Smooth muscle cell (in vitro differentiated cells): ENCODE measurements around the gene MTHFD1L. TPM values are rescaled to one million over a fixed set of nuclear protein-coding genes. Genes with fewer than 3 reads are reported as not detected.

ENCODE experiments used
- DNase-seq: peaks from one replicate; lab custom pipeline; 2025; ENCODE audit not compliant: unreplicated experiment; lab: John Stamatoyannopoulos, UW
- H2AFZ ChIP-seq: fragments of 200-600 bp; sonication (generic); 2 replicates; pipeline ENCODE4 v1.6.0; 2016; ENCODE audit warnings: antibody characterized with exemption, low read depth, mild to moderate bottlenecking
- H3F3A ChIP-seq: fragments of 200-600 bp; sonication (generic); 2 replicates; pipeline ENCODE4 v1.6.0; 2017; ENCODE audit warnings: antibody characterized with exemption, low read depth
- H3K27ac ChIP-seq: fragments of 200-600 bp; sonication (generic); 2 replicates; pipeline ENCODE4 v1.5.1; 2016; ENCODE audit warnings: low read depth, mild to moderate bottlenecking
- H3K27me3 ChIP-seq: fragments of 200-600 bp; sonication (generic); 2 replicates; pipeline ENCODE4 v1.6.1; 2016; ENCODE audit warnings: low read depth, mild to moderate bottlenecking
- H3K36me3 ChIP-seq: fragments of 200-600 bp; sonication (generic); 2 replicates; pipeline ENCODE4 v1.5.1; 2016; ENCODE audit warnings: low read depth
- H3K4me1 ChIP-seq: fragments of 200-600 bp; sonication (generic); 2 replicates; pipeline ENCODE4 v1.5.1; 2016; ENCODE audit warnings: low read depth
- H3K4me2 ChIP-seq: fragments of 200-600 bp; sonication (generic); 2 replicates; pipeline ENCODE4 v1.6.0; 2016; ENCODE audit warnings: mild to moderate bottlenecking
- H3K4me3 ChIP-seq: fragments of 200-600 bp; sonication (generic); 2 replicates; pipeline ENCODE4 v1.5.1; 2016; ENCODE audit warnings: mild to moderate bottlenecking
- H3K79me2 ChIP-seq: fragments of 200-600 bp; sonication (generic); 2 replicates; pipeline ENCODE4 v1.6.0; 2016; ENCODE audit warnings: low read depth, mild to moderate bottlenecking
- H3K9ac ChIP-seq: fragments of 200-600 bp; sonication (generic); 2 replicates; pipeline ENCODE4 v1.6.0; 2016; ENCODE audit warnings: low read depth
- H3K9me3 ChIP-seq: fragments of 200-600 bp; sonication (generic); replicated peaks from 2 replicates; pipeline ENCODE4 v1.5.1; 2016; ENCODE audit warnings: low read depth
- H4K20me1 ChIP-seq: fragments of 200-600 bp; sonication (generic); 2 replicates; pipeline ENCODE4 v1.6.0; 2016; ENCODE audit warnings: low read depth
- WGBS: methylation state at CpG from one replicate; pipeline ENCODE4 v1.1.7; 2016; ENCODE audit warnings: low lambda C conversion rate; 5-methylcytosine and 5-hydroxymethylcytosine counted together
- polyA plus RNA-seq: library from polyadenylated mRNA; unstranded; fragments of >200 nt; fragmentation: Nextera tagmentation; extraction: Ambion mirVana; gene quantifications from 2 replicates; pipeline ENCODE4 v1.2.1, GENCODE V29; 2016
- total RNA-seq: library from RNA; depleted of rRNA; stranded (reverse); fragments of >200 nt; gene quantifications from 2 replicates; pipeline ENCODE4 v1.2.3, GENCODE V29; 2014
- TF ChIP-seq, protein P1 (sequence below): fragments of 200-600 bp; sonication (generic); IDR thresholded peaks from 2 replicates; pipeline ENCODE4 v1.5.1; 2017; ENCODE audit warnings: borderline replicate concordance, mild to moderate bottlenecking, antibody characterized with exemption; ENCODE audit not compliant: insufficient read depth, poor library complexity, severe bottlenecking

The MTHFD1L gene
- total and polyA plus RNA-seq, 2 experiments from 2014 or later: 35.9 to 46.2 TPM

DNA sequence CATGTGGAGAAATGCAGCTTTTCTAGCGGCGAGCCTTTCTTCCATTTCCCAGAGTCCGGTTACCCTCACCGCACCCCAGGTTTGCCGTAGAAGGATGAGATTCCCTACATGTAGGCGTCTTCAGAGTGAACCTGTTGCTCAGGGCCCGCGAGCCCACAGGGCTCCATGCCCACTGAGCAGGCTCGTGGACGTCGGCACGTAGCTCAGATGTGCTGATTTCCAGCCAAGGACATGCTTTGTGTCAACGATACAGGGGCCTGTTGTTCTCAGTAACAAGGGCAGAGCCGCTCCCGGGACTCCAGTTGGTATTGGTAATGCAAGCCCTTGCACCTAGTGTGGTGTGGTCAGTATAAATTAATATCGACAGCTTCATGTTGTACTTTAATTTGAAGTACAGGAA lies 159.6 kb downstream of the MTHFD1L start:
- TF ChIP-seq, protein P1, sequence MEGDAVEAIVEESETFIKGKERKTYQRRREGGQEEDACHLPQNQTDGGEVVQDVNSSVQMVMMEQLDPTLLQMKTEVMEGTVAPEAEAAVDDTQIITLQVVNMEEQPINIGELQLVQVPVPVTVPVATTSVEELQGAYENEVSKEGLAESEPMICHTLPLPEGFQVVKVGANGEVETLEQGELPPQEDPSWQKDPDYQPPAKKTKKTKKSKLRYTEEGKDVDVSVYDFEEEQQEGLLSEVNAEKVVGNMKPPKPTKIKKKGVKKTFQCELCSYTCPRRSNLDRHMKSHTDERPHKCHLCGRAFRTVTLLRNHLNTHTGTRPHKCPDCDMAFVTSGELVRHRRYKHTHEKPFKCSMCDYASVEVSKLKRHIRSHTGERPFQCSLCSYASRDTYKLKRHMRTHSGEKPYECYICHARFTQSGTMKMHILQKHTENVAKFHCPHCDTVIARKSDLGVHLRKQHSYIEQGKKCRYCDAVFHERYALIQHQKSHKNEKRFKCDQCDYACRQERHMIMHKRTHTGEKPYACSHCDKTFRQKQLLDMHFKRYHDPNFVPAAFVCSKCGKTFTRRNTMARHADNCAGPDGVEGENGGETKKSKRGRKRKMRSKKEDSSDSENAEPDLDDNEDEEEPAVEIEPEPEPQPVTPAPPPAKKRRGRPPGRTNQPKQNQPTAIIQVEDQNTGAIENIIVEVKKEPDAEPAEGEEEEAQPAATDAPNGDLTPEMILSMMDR: no peak

DNA sequence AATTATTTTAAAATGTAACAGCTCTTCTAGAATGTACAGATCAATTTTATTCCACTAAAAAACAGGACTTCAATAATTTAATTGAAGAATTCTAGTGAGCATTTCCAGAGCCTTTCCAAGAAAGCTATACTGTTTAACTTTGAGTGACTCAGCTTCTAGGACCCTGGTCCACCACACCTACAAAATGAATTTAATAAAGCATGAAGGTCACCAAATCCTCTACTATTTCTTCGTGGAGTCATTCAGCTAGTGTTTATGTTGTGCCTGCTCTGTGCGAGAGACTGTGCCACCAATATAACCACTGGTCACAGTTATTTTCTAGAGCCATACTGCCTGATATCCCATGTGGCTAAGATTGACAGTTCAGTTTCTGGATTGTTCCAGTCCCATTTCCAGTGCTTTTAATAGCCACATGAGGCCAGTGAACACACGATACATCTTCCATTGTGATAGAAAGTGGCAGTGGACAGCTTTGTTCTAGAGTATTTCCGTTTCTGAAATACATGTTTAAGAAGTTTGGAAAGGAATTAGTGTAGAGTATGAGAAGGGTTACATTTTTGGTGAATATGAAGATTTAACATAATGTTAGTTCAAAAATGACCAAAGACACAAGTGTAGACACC lies 160.7 kb downstream of the MTHFD1L start:
- H3F3A ChIP-seq: no peaks in the 10 kb centered on the region
- H4K20me1 ChIP-seq: no peaks in the 10 kb centered on the region
- 94% methylated on average over 4 of the region's 4 CpGs for WGBS
- H3K79me2 ChIP-seq: no peaks in the 10 kb centered on the region
- H2AFZ ChIP-seq: no peak overlapping the region
- DNase-seq: no peak
- H3K4me1 ChIP-seq: peaks cover 5% of the 10 kb centered on the region
- H3K9ac ChIP-seq: no peak overlapping the region
- H3K27ac ChIP-seq: no peak overlapping the region
- no peak overlapping the region for H3K4me2 ChIP-seq
- no peaks in the 10 kb centered on the region for H3K36me3 ChIP-seq
- no peaks in the 10 kb centered on the region for H3K27me3 ChIP-seq
- TF ChIP-seq, protein P1: no peak
- H3K9me3 ChIP-seq: no peaks in the 10 kb centered on the region
- H3K4me3 ChIP-seq: no peak overlapping the region

More for the DNA sequence above, 159.6 kb downstream of the MTHFD1L start:
- no peaks in the 10 kb centered on the region for H3K9me3 ChIP-seq
- no peaks in the 10 kb centered on the region for H3K27me3 ChIP-seq
- H2AFZ ChIP-seq: no peak overlapping the region
- no peak overlapping the region for H3K27ac ChIP-seq
- no peak overlapping the region for H3K4me2 ChIP-seq
- H4K20me1 ChIP-seq: no peaks in the 10 kb centered on the region
- H3F3A ChIP-seq: no peaks in the 10 kb centered on the region
- no peaks in the 10 kb centered on the region for H3K36me3 ChIP-seq
- H3K9ac ChIP-seq: no peak overlapping the region
- WGBS: 98% methylated on average over 16 of the region's 16 CpGs
- peaks cover 5% of the 10 kb centered on the region for H3K4me1 ChIP-seq
- no peaks in the 10 kb centered on the region for H3K79me2 ChIP-seq
- DNase-seq: no peak
- H3K4me3 ChIP-seq: no peak overlapping the region

DNA sequence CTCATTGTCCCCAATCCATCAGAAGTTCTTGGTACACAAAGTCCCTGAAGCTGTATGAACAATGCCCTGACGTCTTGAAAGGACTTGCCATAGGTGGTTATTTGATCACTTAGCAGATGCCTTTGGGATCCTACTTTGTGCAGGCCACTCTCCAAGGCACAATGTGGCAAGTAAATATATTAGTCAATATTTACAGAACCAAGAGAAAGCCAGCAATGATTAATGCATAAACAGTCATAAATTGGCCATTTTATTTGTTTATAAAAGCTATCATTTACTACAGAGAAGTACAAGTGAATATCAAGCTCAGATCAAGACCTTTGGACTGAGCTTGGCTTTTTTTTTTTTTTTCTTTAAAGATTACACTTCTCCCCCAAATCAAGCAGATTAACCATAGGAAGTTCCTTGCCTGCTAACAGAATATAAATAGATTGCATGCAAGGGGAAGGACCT lies 161.8 kb downstream of the MTHFD1L start:
- no peak for DNase-seq
- H3K36me3 ChIP-seq: no peaks in the 10 kb centered on the region
- no peaks in the 10 kb centered on the region for H3K9me3 ChIP-seq
- WGBS: 89% methylated on average over 1 of the region's 1 CpG
- H3F3A ChIP-seq: no peaks in the 10 kb centered on the region
- no peaks in the 10 kb centered on the region for H3K79me2 ChIP-seq
- TF ChIP-seq, protein P1: no peak
- peaks cover 4% of the 10 kb centered on the region for H3K4me1 ChIP-seq
- no peak overlapping the region for H3K4me2 ChIP-seq
- no peaks in the 10 kb centered on the region for H4K20me1 ChIP-seq
- no peak overlapping the region for H3K9ac ChIP-seq
- no peak overlapping the region for H3K27ac ChIP-seq
- H3K4me3 ChIP-seq: no peak overlapping the region
- no peaks in the 10 kb centered on the region for H3K27me3 ChIP-seq
- no peak overlapping the region for H2AFZ ChIP-seq
